Neutrophil (primary cell): ENCODE measurements around the gene SARDH.

ENCODE experiments used
- H3K27ac ChIP-seq: fragments of 200-600 bp; sonication (generic); 2 replicates; pipeline ENCODE4 v1.5.1; 2016; ENCODE audit warnings: mild to moderate bottlenecking, moderate library complexity
- H3K27me3 ChIP-seq: fragments of 200-600 bp; sonication (generic); 2 replicates; pipeline ENCODE4 v1.6.0; 2016; ENCODE audit warnings: mild to moderate bottlenecking
- H3K36me3 ChIP-seq: fragments of 200-600 bp; sonication (generic); 2 replicates; pipeline ENCODE4 v1.5.1; 2017
- H3K4me1 ChIP-seq, 2 experiments: fragments of 200-600 bp in 1 of 2; sonication (generic) in 1 of 2; 1 replicate in 1 of 2; 2 replicates in 1 of 2; pipeline versions ENCODE4 v1.5.1 to v1.6.1; 2013 to 2016; ENCODE audit warnings: low read depth in 1 of 2, low read length in 1 of 2, mild to moderate bottlenecking in 1 of 2, moderate library complexity in 1 of 2; ENCODE audit not compliant: control insufficient read depth in 1 of 2, insufficient read depth in 1 of 2
- H3K4me3 ChIP-seq, 2 experiments: fragments of 200-600 bp in 1 of 2; sonication (generic) in 1 of 2; 1 replicate in 1 of 2; 2 replicates in 1 of 2; pipeline ENCODE4 v1.5.1; 2013 to 2016; ENCODE audit warnings: low read depth in 1 of 2, low read length in 1 of 2, mild to moderate bottlenecking in 1 of 2, moderate library complexity in 1 of 2
- H3K9me3 ChIP-seq: fragments of 200-600 bp; sonication (generic); 2 replicates; pipeline ENCODE4 v1.5.1; 2016
- CTCF ChIP-seq: fragments of 200-600 bp; sonication (generic); IDR thresholded peaks from 2 replicates; pipeline ENCODE4 v1.5.1; 2016; ENCODE audit warnings: antibody characterized with exemption

Gene SARDH

GRCh38 chr9:133758228-133758627 is 20.1 kb upstream of the SARDH start:
- Histone ChIP-seq H3K4me3 (no peak overlapping the region), H3K27me3 (no peaks in the 10 kb centered on the region), H3K36me3 (no peaks in the 10 kb centered on the region), H3K9me3 (no peaks in the 10 kb centered on the region), H3K4me1 (no peaks in the 10 kb centered on the region), H3K27ac (no peak overlapping the region)
- no peak for TF ChIP-seq CTCF

- Histone ChIP-seq H3K27me3 (peaks cover 16% of the 10 kb centered on the region), H3K27ac (no peak overlapping the region), H3K4me1 (no peaks in the 10 kb centered on the region), H3K4me3 (no peak overlapping the region), H3K36me3 (no peaks in the 10 kb centered on the region), H3K9me3 (no peaks in the 10 kb centered on the region)
- no peak for TF ChIP-seq CTCF
Observed at GRCh38 chr9:133754688-133755227, 16.6 kb upstream of the SARDH start.

- Histone ChIP-seq H3K9me3 (no peaks in the 10 kb centered on the region), H3K4me3 (no peak overlapping the region), H3K36me3 (no peaks in the 10 kb centered on the region), H3K4me1 (no peaks in the 10 kb centered on the region), H3K27ac (no peak overlapping the region), H3K27me3 (peaks cover 18% of the 10 kb centered on the region)
- no peak for TF ChIP-seq CTCF
Observed at GRCh38 chr9:133754187-133754586, 16.0 kb upstream of the SARDH start.

GRCh38 chr9:133752739-133753446 is 14.7 kb upstream of the SARDH start:
- H3K4me3 ChIP-seq: no peak overlapping the region
- peaks cover 18% of the 10 kb centered on the region for H3K27me3 ChIP-seq
- TF ChIP-seq CTCF: no peak
- H3K36me3 ChIP-seq: no peaks in the 10 kb centered on the region
- no peaks in the 10 kb centered on the region for H3K9me3 ChIP-seq
- H3K4me1 ChIP-seq: no peaks in the 10 kb centered on the region
- no peak overlapping the region for H3K27ac ChIP-seq

GRCh38 chr9:133750982-133751649 is 13.0 kb upstream of the SARDH start:
- Histone ChIP-seq H3K27me3 (peaks cover 25% of the 10 kb centered on the region), H3K36me3 (no peaks in the 10 kb centered on the region), H3K9me3 (no peaks in the 10 kb centered on the region), H3K4me1 (no peaks in the 10 kb centered on the region), H3K27ac (no peak overlapping the region), H3K4me3 (no peak overlapping the region)
- no peak for TF ChIP-seq CTCF
